Cerebellar nuclear complex (tissue), 1 donor: Measurements from ENCODE around the gene CSMD2.
"Not testable (repeated sequence)": the region's sequence is repeated elsewhere in the genome, so short reads cannot be mapped to it uniquely, and the experiment has no call there.

Experiments
- DNase-seq, 2 experiments: peaks; one replicate each; lab custom pipeline; 2025; lab: John Stamatoyannopoulos, UW

Gene CSMD2

DNA sequence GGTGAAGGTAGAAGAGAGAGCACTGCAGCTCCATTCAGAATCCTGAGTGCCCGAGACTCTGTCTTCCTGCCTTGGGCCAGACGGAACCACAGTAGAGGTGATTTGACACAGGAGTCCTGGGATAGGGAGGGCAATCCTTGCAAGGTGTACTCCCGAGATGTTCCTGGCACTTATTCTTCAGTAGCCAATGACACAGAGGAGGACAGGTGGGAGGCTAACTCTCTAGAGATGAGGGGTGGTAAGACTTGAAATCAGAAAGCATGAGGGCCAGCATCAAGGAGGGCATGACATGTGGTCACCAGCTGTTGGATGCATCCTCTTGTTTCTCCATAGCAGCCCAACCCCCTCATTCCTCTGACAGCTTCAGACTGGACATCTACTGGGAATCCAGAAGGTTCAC lies 56.3 kb downstream of the CSMD2 start:
- DNase-seq, result no peak

DNA sequence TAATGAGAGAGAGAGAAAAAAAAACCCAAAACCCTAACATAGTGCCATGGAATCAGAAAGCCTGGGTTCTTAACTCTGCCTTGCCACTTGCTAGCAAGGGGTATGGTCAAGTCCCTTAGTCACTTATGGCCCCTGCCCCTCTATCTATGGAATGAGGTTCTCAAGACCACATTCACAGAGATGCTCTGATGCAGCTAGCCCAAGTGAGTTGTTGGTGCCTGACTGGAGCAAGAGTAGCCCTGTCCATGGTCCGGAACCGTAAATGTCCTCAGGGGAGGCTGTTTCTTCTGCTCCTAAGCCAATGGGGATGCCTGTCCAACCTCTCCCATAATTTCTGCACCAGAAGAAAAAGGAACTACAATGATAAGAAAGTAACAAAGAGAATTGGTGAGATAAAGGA lies 56.8 kb downstream of the CSMD2 start:
- DNase-seq, result no peak

DNA sequence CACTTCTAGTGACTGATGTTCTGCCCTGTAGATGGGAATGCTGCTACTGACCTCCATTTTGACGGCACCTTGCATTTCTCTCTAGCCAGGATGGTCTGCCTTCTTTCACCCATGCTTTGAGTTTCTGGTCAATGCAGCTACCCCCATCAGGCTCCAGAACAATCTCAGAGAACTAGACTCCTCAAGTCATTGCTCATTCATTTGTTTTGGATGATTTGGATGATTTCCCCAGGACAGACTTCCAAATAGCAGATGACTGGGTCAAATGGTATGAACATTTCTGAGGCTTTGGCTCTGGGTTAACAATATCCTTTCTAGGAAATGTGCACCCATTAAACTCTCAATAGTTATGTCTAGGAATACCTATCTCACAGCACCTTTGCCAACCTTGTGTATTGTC lies 63.9 kb downstream of the CSMD2 start:
- no peak for DNase-seq

DNA sequence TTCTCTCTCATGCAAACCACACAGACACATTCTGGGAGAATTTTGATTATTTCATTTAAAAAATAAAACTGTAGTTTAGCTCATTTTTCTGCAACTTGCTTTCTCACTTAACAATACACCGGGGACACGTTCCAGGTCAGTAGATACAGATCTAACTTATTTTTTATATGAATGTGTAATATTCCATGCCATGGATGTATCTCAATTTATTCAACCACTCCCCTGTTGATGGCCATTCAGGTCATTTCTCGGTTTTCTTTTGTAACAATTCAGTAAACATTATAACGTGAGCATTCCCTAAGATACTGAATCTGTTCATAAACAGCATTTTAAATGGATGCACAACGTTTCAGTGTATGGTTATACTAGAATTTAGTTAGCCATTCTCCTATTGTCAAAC lies 64.7 kb downstream of the CSMD2 start:
- DNase-seq, result no peak

DNA sequence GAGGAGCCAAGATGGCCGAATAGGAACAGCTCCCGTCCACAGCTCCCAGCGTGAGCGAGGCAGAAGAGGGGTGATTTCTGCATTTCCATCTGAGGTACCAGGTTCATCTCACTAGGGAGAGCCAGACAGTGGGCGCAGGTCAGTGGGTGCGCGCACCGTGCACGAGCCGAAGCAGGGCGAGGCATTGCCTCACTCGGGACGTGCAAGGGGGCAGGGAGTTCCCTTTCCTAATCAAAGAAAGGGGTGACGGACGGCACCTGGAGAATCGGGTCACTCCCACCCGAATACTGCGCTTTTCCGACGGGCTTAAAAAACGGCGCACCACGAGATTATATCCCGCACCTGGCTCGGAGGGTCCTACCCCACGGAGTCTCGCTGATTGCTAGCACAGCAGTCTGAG lies 72.6 kb downstream of the CSMD2 start:
- not testable (repeated sequence) for DNase-seq

DNA sequence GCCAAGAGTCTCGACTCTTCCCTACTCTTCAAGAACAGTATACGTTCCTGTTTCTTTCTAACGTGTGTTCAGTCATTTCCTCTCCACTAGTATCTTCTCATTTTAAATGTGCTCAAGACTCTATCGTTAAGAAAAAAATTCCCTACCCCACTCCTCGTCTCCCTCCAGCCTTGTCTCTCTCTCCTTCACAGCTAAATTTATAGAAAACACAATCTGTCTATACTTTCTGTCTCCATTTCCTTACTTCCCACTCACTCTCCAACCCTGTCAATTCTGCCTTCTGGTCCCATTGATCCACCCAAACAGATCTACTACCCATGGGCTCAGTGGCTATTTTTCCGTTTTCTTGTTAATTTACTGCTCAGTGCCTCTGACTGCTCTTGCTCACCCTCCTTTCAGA lies 75.3 kb downstream of the CSMD2 start:
- no peak for DNase-seq

DNA sequence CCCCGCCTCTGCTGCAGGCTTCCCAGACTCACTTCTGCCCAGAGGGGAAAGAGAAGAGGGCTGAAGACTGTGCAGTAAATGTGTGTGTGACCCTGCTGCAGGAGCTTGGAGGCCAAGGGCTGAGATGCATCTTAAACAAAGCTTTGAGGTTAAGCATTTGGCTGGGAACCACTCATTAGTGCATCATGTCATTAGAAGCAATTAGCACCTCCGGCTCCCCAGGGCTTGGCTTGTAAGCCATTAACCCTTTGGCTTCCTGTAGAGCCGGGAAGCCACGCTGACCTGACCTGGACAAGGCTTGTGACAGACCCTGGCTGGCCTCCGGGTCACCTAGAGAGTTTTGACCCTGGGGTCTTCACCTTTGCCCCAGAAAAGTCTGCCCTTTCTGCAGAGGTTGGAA lies 77.0 kb downstream of the CSMD2 start:
- DNase-seq, result no peak

DNA sequence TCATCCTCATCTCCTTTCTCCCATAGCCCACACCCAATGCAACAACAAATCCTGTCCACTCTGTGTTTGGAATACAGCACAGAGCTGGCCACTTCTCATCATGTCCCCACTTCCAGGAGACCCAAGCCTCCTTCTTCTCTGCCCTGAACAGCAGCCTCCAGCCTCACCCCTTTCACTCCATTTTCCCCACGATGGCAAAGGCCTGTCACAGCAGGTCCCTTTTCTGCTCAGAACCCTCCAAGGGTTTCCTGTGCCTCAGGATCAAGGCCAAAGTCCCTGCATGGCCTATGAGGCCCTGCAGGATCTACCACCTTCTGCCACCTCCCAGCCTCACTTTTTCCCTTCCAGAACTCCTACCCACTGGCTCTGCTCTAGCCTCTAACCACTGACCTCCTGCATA lies 78.5 kb downstream of the CSMD2 start:
- no peak for DNase-seq

DNA sequence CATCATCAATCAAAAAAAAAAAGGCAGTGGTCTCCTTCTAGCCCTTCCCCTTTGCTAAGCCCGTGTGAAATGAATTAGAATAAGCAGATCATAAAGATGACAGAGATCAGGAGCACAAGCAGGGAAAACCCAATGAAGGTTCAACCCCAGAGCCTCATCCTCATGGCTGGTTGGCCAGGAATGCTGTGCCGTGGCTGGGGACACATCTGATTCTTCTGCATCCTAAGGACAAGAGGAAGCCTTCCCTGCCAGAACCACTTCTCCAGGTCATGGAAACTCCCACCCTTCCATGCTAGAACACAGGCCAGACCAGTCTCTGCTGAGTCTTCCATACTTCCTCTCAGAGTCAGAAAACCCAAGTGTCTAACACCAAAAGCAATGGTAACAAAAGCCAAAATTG lies 81.1 kb downstream of the CSMD2 start:
- no peak for DNase-seq

DNA sequence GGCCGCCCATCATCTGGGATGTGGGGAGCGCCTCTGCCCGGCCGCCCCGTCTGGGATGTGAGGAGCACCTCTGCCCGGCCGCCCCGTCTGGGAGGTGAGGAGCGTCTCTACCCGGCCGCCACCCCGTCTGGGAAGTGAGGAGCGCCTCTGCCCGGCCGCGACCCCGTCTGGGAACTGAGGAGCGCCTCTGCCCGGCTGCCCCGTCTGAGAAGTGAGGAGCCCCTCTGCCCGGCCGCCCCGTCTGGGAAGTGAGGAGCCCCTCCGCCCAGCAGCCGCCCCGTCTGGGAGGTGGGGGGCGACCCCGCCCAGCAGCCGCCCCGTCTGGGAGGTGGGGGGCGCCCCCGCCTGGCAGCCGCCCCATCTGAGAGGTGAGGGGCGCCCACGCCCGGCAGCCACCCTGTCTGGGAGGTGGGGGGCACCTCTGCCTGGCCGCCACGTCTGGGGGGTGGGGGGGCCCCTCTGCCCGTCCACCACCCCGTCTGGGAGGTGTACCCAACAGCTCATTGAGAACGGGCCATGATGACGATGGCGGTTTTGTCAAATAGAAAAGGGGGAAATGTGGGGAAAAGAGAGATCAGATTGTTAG lies 82.9 kb downstream of the CSMD2 start:
- DNase-seq, result not testable (repeated sequence)

DNA sequence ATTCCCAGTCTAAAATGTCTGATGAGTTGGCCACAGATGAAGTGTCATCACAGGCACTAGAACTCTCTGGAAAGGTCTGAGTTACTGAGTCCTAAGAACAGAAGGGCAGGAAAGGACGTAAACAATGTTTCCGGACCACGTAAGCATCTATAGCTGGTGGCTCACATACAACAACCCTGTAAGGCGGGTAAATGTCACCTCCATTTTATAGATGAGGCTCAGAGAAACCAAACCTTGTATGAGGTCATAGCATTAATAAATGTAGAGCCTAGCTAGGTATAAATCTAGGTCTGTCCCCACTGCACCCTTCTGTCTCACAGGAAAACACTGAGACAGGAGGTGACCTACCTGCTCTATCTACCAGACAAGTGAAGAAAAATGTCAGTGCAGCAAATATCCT lies 86.6 kb downstream of the CSMD2 start:
- no peak for DNase-seq

DNA sequence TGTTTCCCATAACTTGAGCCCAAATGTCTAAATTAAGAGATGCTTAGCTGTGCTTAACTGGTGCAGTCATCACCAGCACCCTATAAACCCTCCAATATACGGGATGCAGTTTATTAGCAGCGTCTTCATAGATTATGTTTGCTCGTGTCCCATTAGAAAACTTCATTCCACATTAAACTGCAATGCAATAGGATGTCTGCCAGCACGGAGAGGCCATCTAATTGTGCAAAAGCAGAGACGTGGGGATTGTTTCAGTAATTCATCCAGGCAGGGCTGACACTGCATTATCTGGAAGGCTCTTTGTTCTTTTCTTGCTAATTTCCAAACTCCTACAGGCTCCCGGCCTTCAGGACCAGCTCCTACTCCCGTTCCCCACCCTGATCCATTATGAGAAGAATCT lies 89.5 kb downstream of the CSMD2 start:
- DNase-seq, result no peak

DNA sequence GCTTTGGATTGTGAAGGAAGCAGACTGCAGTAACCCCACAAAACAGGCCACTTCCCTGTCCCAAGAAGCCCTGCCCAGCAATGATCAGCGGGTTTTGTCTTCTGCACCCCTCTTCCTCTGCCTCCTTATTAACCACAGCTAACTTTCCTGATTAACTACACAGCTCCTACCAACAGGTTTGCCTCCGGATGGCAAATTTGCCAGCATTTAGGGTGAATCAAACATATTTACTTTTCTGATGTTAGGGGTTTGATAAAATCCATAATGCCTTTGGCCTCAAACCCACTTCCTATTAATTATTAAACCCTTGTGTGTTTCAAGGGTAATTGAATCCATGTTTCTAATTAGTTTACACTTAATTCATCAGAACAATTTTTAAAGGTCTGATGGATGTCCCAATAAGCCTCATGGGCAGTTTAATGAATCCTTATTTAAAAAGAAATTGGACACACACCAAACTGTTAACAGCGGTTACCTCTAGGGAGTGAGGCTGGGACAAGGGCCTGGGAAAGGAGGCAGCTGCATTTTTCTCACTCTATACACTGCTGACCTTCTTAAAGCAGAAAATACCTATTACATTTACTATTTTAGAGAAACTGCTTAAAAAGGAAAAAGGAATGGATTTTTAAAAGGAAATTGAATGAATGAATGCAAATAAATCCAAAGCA lies 91.9 kb downstream of the CSMD2 start:
- no peak for DNase-seq

DNA sequence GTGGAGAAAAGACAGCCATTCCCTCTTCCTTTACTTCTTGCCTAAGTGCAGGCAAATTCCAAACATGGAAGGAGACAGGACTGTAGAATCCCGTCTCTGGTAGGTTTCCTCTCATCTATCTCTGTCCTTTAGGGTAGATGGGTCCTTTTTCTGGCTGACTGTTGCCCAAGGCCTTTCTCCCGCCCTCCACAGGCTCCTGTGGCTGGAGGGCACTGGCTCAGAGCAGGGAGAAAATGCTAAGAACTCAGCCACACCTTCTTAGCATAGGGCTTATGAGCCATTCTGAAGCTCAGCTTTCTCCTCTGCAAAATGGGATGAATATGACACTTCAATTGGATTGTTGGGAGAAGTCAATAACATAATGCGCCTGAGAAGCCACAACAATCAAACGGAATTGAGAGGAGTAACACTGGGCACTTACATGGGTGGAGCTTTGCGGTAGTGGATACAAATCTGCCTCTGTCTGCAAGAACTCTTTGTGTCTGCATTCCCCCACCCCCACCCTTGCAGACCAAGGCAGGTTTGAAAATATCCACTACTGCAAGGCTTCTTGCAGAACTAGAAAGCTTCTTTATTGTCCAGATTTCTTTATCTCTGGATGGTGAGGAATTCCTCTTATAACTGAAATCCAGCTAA lies 94.7 kb downstream of the CSMD2 start:
- DNase-seq, result no peak

DNA sequence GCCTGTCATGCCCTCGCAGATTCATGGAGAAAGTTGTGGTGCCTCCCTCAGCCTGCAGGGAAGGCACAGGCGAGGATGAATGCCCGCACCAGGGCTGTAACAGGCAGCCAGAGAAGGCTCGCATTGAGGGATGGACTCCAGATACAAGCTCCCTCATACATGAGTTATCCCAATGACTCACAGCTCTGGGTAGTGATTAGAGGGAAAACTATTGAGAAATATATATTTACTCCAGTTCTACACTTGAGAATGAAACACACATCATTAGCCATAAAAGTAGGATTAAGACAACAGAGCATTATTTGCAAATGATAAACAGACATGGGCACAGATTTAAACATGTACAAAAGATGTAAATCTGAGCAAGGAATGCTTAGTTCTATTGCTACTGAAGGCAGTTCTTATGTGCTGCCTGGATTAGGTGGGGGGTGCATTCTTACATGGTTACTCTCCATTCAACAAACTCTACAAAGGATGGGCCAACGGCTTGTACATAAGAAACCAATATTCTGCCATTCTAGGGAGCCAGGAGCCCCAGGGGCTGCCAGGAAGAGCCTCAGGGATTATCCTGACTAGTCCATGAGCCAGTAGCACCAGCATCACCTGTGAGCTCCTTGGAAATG lies 97.9 kb downstream of the CSMD2 start:
- DNase-seq, result no peak

DNA sequence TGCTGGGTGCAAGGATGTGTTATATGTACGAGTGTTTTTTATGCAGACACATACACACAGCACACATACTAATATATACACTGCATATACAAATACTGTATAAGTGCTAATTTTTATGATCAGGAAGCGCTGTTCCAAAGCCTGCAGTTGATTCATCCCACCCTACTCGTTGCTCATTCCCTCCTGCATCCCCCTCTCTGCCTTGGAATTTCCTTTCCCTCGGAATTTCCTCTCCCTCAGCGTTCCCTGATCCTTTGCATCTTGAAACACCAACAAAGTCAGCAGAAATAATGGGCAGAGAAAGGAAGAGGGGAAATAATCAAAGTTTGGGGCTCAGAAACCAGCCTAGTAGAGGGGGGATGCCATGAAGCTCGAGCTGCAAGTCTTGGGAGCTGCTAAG lies 98.9 kb downstream of the CSMD2 start:
- DNase-seq, result no peak

DNA sequence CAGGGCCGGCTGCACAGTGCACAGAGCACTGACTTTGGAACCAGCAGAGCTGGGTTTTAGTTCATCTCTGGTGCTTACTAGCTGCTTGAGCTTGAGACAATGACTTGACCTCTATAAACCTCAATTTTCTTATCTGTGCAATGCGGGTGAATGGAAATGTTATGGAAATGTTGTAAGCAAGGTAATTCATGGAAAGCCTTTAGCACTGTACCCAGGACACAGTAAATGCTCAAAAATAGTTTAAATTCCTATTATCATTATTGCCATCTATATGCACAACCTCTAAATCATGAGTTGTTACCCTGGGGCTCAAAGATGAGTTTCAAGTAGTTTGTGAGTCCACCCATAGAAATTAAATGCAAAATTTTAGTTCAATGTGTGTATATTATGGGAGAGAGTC lies 99.5 kb downstream of the CSMD2 start:
- no peak for DNase-seq

DNA sequence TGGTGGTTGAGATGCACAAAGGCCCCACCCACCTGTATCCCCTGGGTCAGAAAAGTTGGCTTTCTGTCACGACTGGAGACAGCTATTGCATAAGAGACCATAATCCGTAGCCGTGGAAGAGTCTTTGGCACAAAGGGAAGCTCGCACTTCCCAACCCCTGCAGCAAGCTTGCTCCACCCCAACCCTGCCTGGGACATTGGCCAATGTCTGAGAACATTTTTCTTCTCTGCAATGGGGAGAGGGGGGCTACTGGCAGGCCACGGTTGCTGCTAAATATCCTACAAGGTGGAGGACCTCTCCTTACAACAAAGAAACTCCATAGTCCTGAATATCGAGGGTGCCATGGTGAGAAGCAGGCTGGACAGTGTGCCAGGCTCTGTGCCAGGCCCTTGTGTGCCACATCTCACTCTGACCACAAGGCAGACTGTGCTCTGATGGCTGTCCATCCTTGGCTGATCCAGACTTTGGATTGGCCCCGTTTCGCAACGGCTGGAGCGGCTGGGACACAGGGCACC lies 104.1 kb downstream of the CSMD2 start:
- DNase-seq, result no peak

DNA sequence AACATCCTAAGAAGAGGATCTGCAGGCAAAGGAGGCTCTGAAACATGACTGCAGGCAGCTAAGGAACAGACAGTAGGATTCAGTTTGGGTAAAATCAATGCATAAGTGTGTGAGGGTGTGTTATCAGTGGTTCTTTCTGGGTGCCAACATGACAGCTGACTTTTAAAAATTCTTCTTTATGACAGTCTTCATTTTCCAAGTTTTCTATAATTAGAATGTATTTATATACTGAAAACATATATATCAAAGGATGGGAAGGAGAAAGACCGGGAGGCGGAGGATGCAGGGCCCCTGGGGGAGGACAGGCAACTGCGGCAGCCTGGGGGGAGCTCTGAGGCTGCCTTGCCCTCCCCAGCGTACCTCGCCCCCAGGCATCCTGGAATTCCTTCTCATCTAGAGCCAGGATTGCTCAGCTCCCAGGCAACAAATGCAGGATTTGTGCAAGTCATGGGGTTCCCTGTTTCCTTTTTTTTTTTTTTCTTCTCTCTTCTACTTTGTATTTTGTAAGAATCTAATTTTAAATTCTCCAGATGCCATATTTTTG lies 104.8 kb downstream of the CSMD2 start:
- no peak for DNase-seq

DNA sequence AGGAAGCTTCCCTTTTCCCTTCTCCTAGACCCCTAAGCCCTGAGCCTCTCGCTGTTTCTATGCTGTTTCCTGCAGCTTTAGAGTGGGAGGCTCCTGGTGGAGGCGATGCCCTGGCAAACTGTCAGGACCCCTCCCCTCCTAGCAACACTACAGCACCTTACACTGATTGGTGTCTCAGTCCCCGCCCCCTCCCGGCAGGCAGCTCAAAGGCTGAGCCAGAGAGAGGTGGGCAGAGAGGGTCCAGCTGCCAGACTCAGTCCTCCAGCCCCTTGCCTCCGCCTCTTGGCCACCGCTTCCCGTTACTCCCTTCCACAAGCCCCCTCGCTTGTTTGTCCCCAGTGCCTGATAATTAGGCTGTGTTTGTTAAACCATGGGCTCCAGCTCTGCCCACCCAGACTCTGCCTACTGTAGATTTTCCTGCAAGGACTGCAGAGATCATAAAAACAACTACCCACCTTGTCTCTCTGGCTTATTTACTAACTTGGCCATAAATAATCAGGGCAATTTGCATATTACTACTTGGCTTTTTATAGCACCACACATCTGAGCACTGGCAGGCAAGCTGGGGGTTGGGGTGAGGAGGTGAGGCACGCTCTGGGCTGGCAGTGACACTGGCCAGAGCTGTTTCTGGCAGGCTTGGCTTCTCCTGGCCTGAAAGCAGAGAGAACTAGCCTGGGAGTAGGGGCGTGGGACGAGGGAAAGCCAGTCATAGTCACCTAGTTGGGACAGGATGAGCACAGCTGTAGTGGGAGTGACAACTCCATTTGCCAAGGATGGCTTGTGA lies 107.5 kb downstream of the CSMD2 start:
- DNase-seq, result no peak

DNA sequence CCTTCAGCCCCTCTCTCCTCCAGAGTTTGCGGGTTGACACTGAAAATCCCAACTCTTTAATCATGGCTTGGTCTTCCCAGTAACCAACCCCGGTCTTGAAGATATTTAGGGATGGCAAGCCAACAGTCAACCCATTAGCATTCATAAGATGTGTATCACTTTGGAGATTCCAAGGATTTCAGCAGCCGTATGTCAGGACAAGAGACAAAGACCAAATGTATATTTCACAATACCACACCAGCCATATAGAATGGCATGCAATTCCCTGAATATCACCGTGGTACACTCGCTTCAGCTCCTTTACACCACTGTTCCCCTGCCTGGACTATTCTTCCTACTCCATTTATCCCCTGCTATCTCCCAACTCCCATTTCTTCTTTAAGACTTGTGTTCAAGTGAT lies 109.2 kb downstream of the CSMD2 start:
- DNase-seq, result no peak

DNA sequence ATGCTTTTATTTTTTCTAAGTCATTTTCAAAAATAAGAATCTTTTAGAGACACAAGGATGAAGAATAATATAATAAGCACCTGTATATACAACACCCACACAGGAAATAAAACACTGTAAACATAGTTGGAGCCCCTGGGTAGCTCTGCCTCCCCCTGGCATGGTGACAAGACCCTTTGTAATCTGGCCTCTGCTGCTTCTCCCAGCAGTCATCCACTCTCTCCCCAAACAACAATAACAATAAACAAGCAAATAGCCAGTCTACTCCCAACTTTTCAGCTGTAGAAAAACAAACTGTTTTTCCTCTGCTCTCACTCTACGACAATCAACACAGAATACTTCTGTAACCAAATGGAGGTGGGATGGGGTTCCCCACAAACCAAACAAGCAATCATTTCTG lies 110.1 kb downstream of the CSMD2 start:
- DNase-seq, result no peak
